ENCODE data around the gene ACRV1.

ACRV1 gene

DNA sequence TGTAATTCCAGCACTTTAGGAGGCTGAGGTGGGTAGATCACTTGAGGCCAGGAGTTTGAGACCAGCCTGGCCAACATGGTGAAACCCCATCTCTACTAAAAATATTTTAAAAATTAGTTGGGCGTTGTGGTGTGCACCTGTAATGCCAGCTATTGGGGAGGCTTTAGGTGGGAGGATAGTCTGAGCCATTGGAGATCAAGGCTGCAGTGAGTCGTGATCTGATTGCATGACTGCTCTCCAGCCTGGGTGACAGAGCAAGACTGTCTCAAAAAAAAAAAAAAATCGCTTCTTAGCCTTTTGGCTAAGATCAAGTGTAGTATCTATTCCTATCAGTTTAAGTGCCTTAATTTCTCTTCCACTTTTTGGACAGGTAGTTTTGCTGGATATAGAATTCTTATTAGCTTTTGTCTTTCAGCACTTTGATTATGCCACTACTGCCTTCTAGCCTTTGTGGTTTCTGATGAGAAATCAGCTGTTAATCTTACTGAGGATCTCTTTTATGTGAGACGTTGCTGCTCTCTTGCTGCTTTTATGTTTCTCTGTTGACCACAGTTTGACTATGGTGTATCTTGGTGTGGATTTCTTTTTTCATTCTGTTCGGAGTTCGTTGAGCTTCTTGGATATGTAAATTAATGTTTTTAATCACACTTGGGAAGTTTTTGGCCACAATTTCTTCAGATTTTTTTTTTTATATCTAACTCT lies 31.0 kb downstream of the ACRV1 start:
- DNase-seq: no peak

- DNase-seq: no peak
These were observed 34.8 kb downstream of the ACRV1 start for GRCh38 chr11:125645871-125646270.

- DNase-seq: no peak
These were observed 42.3 kb downstream of the ACRV1 start for GRCh38 chr11:125638315-125638714.

DNA sequence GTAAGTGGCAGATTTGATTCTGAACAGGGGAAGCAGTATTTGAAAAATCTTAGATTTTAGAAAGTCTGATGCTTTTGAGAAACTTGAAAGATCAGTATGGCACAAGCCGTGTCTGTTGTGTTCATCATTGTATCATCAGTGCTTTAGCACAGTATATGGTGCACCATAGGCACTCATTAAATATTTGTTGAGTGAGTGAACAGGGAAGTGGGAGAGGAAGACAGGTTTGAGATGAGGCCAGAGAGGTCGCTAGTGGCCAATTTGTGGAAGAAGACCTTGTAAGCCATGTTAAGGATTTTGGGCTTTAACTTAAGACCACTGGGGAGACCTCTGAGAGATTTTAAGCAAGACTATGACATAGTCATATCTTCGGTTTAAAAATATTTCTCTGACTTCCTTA lies 42.8 kb downstream of the ACRV1 start:
- no peak for DNase-seq

GRCh38 chr11:125627236-125627910 lies 53.3 kb downstream of the ACRV1 start:
- DNase-seq: no peak

DNA sequence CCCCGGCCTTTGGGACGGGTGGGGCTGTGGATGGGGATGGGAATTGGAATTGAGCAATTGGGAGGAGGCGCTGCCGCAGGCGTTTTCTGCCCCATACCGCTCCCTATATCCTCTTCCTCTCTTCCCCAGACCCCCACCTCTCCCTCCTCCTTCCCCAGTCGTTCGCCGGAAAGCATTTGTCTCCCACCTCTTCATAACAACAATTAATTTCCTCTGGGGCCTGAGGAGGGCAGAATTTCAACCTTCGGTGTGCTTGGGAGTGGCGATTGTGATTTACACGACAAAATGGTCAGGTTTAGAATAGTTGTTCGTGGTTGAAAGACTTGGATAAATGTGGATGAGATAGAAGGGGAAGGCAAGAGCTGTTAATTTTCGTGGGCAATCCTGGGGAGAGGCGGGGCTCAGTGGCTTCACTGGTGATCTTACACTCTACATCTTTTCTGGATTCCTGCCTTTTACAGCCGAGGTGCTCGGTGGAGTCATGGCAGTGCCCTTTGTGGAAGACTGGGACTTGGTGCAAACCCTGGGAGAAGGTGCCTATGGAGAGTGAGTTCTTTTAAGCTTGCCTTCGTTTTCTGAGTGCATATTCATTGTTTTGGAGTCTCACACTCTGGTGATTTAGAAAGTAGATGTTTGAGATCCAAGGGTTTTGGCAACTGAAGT lies 54.2 kb downstream of the ACRV1 start:
- peak; percentile 72 for DNase-seq

DNA sequence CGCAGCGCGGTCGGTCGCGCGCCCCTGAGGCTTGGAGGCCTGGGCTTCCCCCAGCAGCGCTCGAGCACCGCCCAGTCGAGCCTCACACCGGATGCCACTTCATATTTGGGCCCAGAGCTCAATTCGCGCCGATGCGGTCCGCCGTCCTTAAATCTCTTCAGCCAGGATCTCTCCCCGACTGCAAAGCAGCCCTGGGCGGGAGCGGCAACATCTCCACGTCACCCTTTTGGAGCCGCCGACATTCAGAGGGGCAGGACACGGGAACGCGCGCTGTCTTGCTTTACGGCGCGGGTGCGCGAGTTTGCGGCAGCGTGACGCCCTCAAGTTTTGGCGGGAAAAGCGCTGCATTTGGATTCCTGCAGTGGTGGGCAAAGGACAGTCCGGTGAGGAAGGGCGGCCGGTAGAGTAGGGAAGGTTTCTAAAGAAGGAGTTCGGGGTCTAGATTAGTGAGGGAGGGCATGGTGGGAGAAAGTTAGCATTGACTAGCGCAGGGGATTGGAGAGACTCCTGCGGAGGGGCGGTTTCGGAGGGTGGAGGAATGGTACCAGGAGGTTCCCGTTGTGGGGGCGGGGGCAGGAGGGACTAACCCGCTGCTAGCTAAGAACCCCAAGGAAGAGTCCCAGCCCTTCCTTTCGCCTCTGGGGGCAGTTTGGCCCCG lies 54.9 kb downstream of the ACRV1 start:
- DNase-seq: peak; percentile 91

DNA sequence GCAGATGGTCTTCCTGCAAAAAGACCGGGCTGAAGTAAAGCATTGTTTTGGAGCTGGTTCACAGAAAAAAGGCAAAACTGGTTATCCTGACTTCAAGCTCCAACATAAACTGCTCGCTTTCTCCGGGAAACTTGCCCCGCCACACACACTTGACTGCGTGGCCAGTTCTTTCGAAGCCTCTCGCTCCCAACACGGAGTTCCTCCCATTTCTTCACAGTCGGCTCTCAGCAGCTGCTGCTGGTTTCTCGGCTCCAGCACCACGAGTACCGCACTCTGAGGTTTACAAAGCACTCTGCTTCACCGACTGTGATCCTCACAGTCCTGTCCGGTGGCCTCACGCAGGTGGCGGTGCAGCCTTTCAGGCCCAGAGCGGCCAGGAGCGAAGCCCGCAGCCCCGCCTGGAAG lies 55.4 kb downstream of the ACRV1 start:
- DNase-seq: no peak

GRCh38 chr11:125624756-125625213 lies 55.9 kb downstream of the ACRV1 start, which contains the start of gene CHEK1:
Gene CHEK1 (plus strand): TSS chr11:125625163. CDS start chr11:125626769, 1,606 bp downstream.
- no peak for DNase-seq

DNA sequence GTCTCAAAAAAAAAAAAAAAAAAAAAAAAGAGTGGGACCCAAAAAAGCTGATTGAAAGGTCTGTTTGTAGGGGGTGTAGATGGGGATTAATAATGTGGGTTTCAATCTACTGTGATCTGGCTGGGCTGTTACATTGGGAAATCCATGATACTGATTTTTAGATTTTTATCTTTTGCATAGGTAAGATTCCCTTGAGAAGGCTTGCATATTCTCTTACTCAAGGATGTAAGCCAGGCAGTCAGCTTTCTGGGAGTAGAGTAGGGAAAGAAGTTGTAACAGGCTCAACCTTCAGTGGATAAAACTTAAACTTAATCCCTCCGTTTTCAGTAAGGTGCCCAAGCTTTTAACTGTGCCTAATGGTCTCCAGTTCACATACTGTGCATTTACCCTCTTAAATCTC lies 57.6 kb downstream of the ACRV1 start:
- DNase-seq: no peak

GRCh38 chr11:125621995-125622394 lies 58.7 kb downstream of the ACRV1 start:
- no peak for DNase-seq
